Kidney tubule cell (primary cell): Measurements from ENCODE around the gene FOXB1.

Source experiments
- DNase-seq: peaks from one replicate; pipeline ENCODE4 v3.0.0-alpha.2; 2018; ENCODE audit warnings: low spot score

Gene FOXB1

GRCh38 chr15:60020736-60021135 lies 16.6 kb downstream of the FOXB1 start:
- peak; percentile 30 for DNase-seq

- peak; percentile 49 for DNase-seq
Observed at GRCh38 chr15:60021589-60022378, 17.7 kb downstream of the FOXB1 start.

- DNase-seq: no peak
Observed at GRCh38 chr15:60022379-60022741, 18.2 kb downstream of the FOXB1 start.

GRCh38 chr15:60026555-60026954 lies 22.4 kb downstream of the FOXB1 start:
- DNase-seq: no peak

GRCh38 chr15:60035344-60035743 lies 31.2 kb downstream of the FOXB1 start:
- no peak for DNase-seq

- no peak for DNase-seq
Observed at GRCh38 chr15:60039316-60039715, 35.2 kb downstream of the FOXB1 start.

GRCh38 chr15:60043744-60044435 lies 39.8 kb downstream of the FOXB1 start:
- DNase-seq: no peak

- DNase-seq: no peak
Observed at GRCh38 chr15:60044636-60045270, 40.6 kb downstream of the FOXB1 start.

GRCh38 chr15:60047701-60048100 lies 43.6 kb downstream of the FOXB1 start:
- no peak for DNase-seq

GRCh38 chr15:60049948-60050347 lies 45.8 kb downstream of the FOXB1 start:
- no peak for DNase-seq

- DNase-seq: peak; percentile 2
Observed at GRCh38 chr15:60052796-60053195, 48.7 kb downstream of the FOXB1 start.

GRCh38 chr15:60054472-60054871 lies 50.4 kb downstream of the FOXB1 start:
- peak; percentile 8 for DNase-seq
